Measurements from ENCODE around the gene ZFAND4. TPM values are rescaled to one million over a fixed set of nuclear protein-coding genes. Genes with fewer than 3 reads are reported as not detected.
"Not testable (repeated sequence)": the region's sequence is repeated elsewhere in the genome, so short reads cannot be mapped to it uniquely, and the experiment has no call there.

Gene ZFAND4
- total and polyA plus RNA-seq, 2 donors from 2014 or later: 6.6 to 17.4 TPM

- no peak overlapping the region for H3K9ac ChIP-seq (ENCODE audit: low read length in 3 of 3)
- no peak overlapping the region for H3K27ac ChIP-seq (ENCODE audit: low read depth in 2 of 2, low read length in 2 of 2)
- H3K4me3 ChIP-seq (ENCODE audit: low read length in 3 of 3): no peak overlapping the region
- TF ChIP-seq CTCF (IDR thresholded peaks at IDR 0.05; ENCODE audit: borderline replicate concordance, extremely low read depth, insufficient read depth): no peak
- no peaks in the 10 kb centered on the region for H3K36me3 ChIP-seq (ENCODE audit: control insufficient read depth in 2 of 3, insufficient read depth in 3 of 3, low read length in 3 of 3)
- H3K27me3 ChIP-seq (ENCODE audit: control insufficient read depth, insufficient read depth, low read length): no peaks in the 10 kb centered on the region
- FAIRE-seq (no peak), DNase-seq (no peak)
- H3K9me3 ChIP-seq (ENCODE audit: control insufficient read depth in 2 of 3, insufficient read depth in 1 of 3, low read length in 3 of 3): no peaks in the 10 kb centered on the region
- peaks cover 0 to 7% (median 0%) of the 10 kb centered on the region in 3 donors for H3K4me1 ChIP-seq (ENCODE audit: control insufficient read depth in 2 of 3, insufficient read depth in 2 of 3, low read depth in 1 of 3, low read length in 3 of 3)
- intact Hi-C loops (cut with DNase I): no loop called here
Observed at GRCh38 chr10:45575966-45576597, 96.5 kb downstream of the ZFAND4 start.

- H3K27me3 ChIP-seq (ENCODE audit: control insufficient read depth, insufficient read depth, low read length); intact Hi-C loops (cut with DNase I); FAIRE-seq; H3K27ac ChIP-seq (ENCODE audit: low read depth in 2 of 2, low read length in 2 of 2); H3K9me3 ChIP-seq (ENCODE audit: control insufficient read depth in 2 of 3, insufficient read depth in 1 of 3, low read length in 3 of 3); H3K4me1 ChIP-seq (ENCODE audit: control insufficient read depth in 2 of 3, insufficient read depth in 2 of 3, low read depth in 1 of 3, low read length in 3 of 3); H3K9ac ChIP-seq (ENCODE audit: low read length in 3 of 3); H3K4me3 ChIP-seq (ENCODE audit: low read length in 3 of 3); DNase-seq; H3K36me3 ChIP-seq (ENCODE audit: control insufficient read depth in 2 of 3, insufficient read depth in 3 of 3, low read length in 3 of 3): not testable (repeated sequence)
Observed at GRCh38 chr10:45575032-45575761, 97.4 kb downstream of the ZFAND4 start.

DNA sequence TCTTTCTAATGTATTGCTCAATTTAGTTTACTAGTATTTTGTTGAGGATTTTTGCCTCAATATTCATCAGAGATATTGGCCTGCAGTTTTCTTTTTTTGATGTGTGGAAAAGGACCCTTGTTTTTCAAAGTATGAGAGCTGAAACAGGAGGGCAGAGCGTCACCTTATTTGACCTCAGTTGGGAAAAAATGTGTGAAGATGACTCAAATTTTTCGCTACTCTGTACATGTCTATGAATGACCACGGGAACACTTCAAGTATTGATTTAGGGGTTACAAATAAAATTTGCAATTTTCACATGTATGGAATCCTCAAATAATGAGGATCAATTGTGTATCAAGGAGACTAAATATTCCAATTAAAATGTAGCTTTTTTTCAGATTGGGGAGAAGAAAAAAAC is 103.1 kb downstream of the ZFAND4 start:
- no peak for TF ChIP-seq CTCF (IDR thresholded peaks at IDR 0.05; ENCODE audit: borderline replicate concordance, extremely low read depth, insufficient read depth)
- Histone ChIP-seq H3K4me3 (ENCODE audit: low read length in 3 of 3) (no peak overlapping the region), H3K4me1 (ENCODE audit: control insufficient read depth in 2 of 3, insufficient read depth in 2 of 3, low read depth in 1 of 3, low read length in 3 of 3) (no peaks in the 10 kb centered on the region), H3K9ac (ENCODE audit: low read length in 3 of 3) (no peak overlapping the region), H3K36me3 (ENCODE audit: control insufficient read depth in 2 of 3, insufficient read depth in 3 of 3, low read length in 3 of 3) (no peaks in the 10 kb centered on the region), H3K9me3 (ENCODE audit: control insufficient read depth in 2 of 3, insufficient read depth in 1 of 3, low read length in 3 of 3) (no peaks in the 10 kb centered on the region), H3K27me3 (ENCODE audit: control insufficient read depth, insufficient read depth, low read length) (no peaks in the 10 kb centered on the region), H3K27ac (ENCODE audit: low read depth in 2 of 2, low read length in 2 of 2) (no peak overlapping the region)
- intact Hi-C loops (cut with DNase I): no loop called here
- DNase-seq (no peak), FAIRE-seq (no peak)

GRCh38 chr10:45566415-45566814 is 106.2 kb downstream of the ZFAND4 start:
- H3K27ac ChIP-seq (ENCODE audit: low read depth in 2 of 2, low read length in 2 of 2): no peak overlapping the region
- no peak for TF ChIP-seq CTCF (IDR thresholded peaks at IDR 0.05; ENCODE audit: borderline replicate concordance, extremely low read depth, insufficient read depth)
- FAIRE-seq (no peak), DNase-seq (no peak)
- no peaks in the 10 kb centered on the region for H3K27me3 ChIP-seq (ENCODE audit: control insufficient read depth, insufficient read depth, low read length)
- H3K4me3 ChIP-seq (ENCODE audit: low read length in 3 of 3): no peak overlapping the region
- no peak overlapping the region for H3K9ac ChIP-seq (ENCODE audit: low read length in 3 of 3)
- no peaks in the 10 kb centered on the region for H3K9me3 ChIP-seq (ENCODE audit: control insufficient read depth in 2 of 3, insufficient read depth in 1 of 3, low read length in 3 of 3)
- H3K4me1 ChIP-seq (ENCODE audit: control insufficient read depth in 2 of 3, insufficient read depth in 2 of 3, low read depth in 1 of 3, low read length in 3 of 3): no peaks in the 10 kb centered on the region
- H3K36me3 ChIP-seq (ENCODE audit: control insufficient read depth in 2 of 3, insufficient read depth in 3 of 3, low read length in 3 of 3): no peaks in the 10 kb centered on the region
- intact Hi-C loops (cut with DNase I): no loop called here
